ENCODE measurements around the gene EPHB1. TPM values are rescaled to one million over a fixed set of nuclear protein-coding genes. Genes with fewer than 3 reads are reported as not detected.

Gene EPHB1
- polyA plus RNA-seq, 1 experiment, result 0.11 TPM

GRCh38 chr3:134892761-134893160 is 97.7 kb downstream of the EPHB1 start:
- DNase-seq (ENCODE audit: low read depth, low spot score), result no peak
- no peaks in the 10 kb centered on the region for H3K9me3 ChIP-seq (ENCODE audit: control insufficient read depth, insufficient read depth, low read length)
- H3K27me3 ChIP-seq (ENCODE audit: control insufficient read depth, insufficient read depth, low read length), result no peaks in the 10 kb centered on the region
- TF ChIP-seq CTCF (IDR thresholded peaks at IDR 0.05; ENCODE audit: low read depth, low read length), result no peak
- CTCF ChIA-PET, result no interaction called here
- no peak overlapping the region for H3K4me3 ChIP-seq (ENCODE audit: low read depth, low read length)
- POLR2A ChIA-PET, result no interaction called here
- no peak overlapping the region for H3K27ac ChIP-seq (ENCODE audit: low read depth, low read length)

GRCh38 chr3:134894533-134894932 is 99.5 kb downstream of the EPHB1 start:
- TF ChIP-seq CTCF (IDR thresholded peaks at IDR 0.05; ENCODE audit: low read depth, low read length), result no peak
- no peak overlapping the region for H3K27ac ChIP-seq (ENCODE audit: low read depth, low read length)
- no peak for DNase-seq (ENCODE audit: low read depth, low spot score)
- H3K27me3 ChIP-seq (ENCODE audit: control insufficient read depth, insufficient read depth, low read length), result no peaks in the 10 kb centered on the region
- ChIA-PET POLR2A (no interaction called here), CTCF (no interaction called here)
- H3K4me3 ChIP-seq (ENCODE audit: low read depth, low read length), result no peak overlapping the region
- no peaks in the 10 kb centered on the region for H3K9me3 ChIP-seq (ENCODE audit: control insufficient read depth, insufficient read depth, low read length)

- Histone ChIP-seq H3K27ac (ENCODE audit: low read depth, low read length) (no peak overlapping the region), H3K4me3 (ENCODE audit: low read depth, low read length) (no peak overlapping the region), H3K27me3 (ENCODE audit: control insufficient read depth, insufficient read depth, low read length) (no peaks in the 10 kb centered on the region), H3K9me3 (ENCODE audit: control insufficient read depth, insufficient read depth, low read length) (no peaks in the 10 kb centered on the region)
- no peak for TF ChIP-seq CTCF (IDR thresholded peaks at IDR 0.05; ENCODE audit: low read depth, low read length)
- no peak for DNase-seq (ENCODE audit: low read depth, low spot score)
- ChIA-PET CTCF (no interaction called here), POLR2A (no interaction called here)
Observed at GRCh38 chr3:134895181-134895580, 100.1 kb downstream of the EPHB1 start.

GRCh38 chr3:134896141-134896540 is 101.1 kb downstream of the EPHB1 start:
- POLR2A ChIA-PET, result no interaction called here
- no peak for DNase-seq (ENCODE audit: low read depth, low spot score)
- H3K4me3 ChIP-seq (ENCODE audit: low read depth, low read length), result no peak overlapping the region
- H3K27me3 ChIP-seq (ENCODE audit: control insufficient read depth, insufficient read depth, low read length), result no peaks in the 10 kb centered on the region
- no peak for TF ChIP-seq CTCF (IDR thresholded peaks at IDR 0.05; ENCODE audit: low read depth, low read length)
- CTCF ChIA-PET, result no interaction called here
- no peaks in the 10 kb centered on the region for H3K9me3 ChIP-seq (ENCODE audit: control insufficient read depth, insufficient read depth, low read length)
- H3K27ac ChIP-seq (ENCODE audit: low read depth, low read length), result no peak overlapping the region

GRCh38 chr3:134896696-134897095 is 101.6 kb downstream of the EPHB1 start:
- no peaks in the 10 kb centered on the region for H3K9me3 ChIP-seq (ENCODE audit: control insufficient read depth, insufficient read depth, low read length)
- H3K27me3 ChIP-seq (ENCODE audit: control insufficient read depth, insufficient read depth, low read length), result no peaks in the 10 kb centered on the region
- DNase-seq (ENCODE audit: low read depth, low spot score), result no peak
- ChIA-PET CTCF (no interaction called here), POLR2A (no interaction called here)
- H3K27ac ChIP-seq (ENCODE audit: low read depth, low read length), result no peak overlapping the region
- H3K4me3 ChIP-seq (ENCODE audit: low read depth, low read length), result no peak overlapping the region
- no peak for TF ChIP-seq CTCF (IDR thresholded peaks at IDR 0.05; ENCODE audit: low read depth, low read length)
